Keratinocyte (primary cell): ENCODE measurements around the gene THBS1.

ENCODE experiments used
- EZH2 ChIP-seq: IDR thresholded peaks from one replicate; pipeline ENCODE4 v1.6.1; 2012; ENCODE audit warnings: inconsistent platforms, mild to moderate bottlenecking, low read length, moderate library complexity
- TF ChIP-seq, protein P1 (sequence below), 3 experiments: IDR thresholded peaks in 1 of 3; conservative IDR thresholded peaks in 1 of 3; optimal IDR thresholded peaks in 1 of 3; 2 replicates in 2 of 3; 3 replicates in 1 of 3; pipeline versions ENCODE3 to v1.5.1; 2011; ENCODE audit warnings: low read length in 3 of 3, mild to moderate bottlenecking in 3 of 3, moderate library complexity in 2 of 3, control low read depth in 1 of 3, inconsistent platforms in 1 of 3; ENCODE audit not compliant: insufficient read depth in 2 of 3; ENCODE audit errors: extremely low read depth in 1 of 3

DNA sequence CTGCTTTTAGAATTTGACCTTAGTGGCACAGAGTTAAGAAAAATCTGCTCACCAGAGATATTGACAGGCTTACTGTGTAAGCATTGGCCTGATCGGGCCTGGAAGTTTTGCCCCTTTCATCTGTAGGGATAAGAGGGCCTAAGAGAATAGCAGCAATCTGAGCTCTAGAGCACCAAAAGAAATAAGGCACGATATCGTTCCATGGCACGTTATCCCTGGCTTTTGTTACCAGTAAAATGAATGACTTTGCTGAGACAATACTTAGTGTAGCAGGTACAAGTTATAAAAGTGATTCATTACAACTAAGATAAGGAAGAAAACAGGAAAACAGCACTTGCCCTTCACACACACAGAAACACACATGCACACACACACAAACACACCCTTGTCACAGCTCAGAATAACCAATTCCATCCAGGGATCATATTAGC lies 5.0 kb downstream of the THBS1 start:
- TF ChIP-seq EZH2: no peak
- TF ChIP-seq, protein P1, sequence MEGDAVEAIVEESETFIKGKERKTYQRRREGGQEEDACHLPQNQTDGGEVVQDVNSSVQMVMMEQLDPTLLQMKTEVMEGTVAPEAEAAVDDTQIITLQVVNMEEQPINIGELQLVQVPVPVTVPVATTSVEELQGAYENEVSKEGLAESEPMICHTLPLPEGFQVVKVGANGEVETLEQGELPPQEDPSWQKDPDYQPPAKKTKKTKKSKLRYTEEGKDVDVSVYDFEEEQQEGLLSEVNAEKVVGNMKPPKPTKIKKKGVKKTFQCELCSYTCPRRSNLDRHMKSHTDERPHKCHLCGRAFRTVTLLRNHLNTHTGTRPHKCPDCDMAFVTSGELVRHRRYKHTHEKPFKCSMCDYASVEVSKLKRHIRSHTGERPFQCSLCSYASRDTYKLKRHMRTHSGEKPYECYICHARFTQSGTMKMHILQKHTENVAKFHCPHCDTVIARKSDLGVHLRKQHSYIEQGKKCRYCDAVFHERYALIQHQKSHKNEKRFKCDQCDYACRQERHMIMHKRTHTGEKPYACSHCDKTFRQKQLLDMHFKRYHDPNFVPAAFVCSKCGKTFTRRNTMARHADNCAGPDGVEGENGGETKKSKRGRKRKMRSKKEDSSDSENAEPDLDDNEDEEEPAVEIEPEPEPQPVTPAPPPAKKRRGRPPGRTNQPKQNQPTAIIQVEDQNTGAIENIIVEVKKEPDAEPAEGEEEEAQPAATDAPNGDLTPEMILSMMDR (optimal IDR thresholded peaks at IDR 0.05 in 1 of 3, IDR thresholded peaks at IDR 0.05 in 1 of 3, conservative IDR thresholded peaks at IDR 0.05 in 1 of 3; ENCODE audit: extremely low read depth in 1 of 3, insufficient read depth in 2 of 3, low read length in 3 of 3): no peak
